CD4-positive, alpha-beta memory T cell (primary cell): Measurements from ENCODE around the gene INPP4A. TPM values are rescaled to one million over a fixed set of nuclear protein-coding genes. Genes with fewer than 3 reads are reported as not detected.

Source experiments
- CTCF ChIA-PET: fragments of 350-600 bp; sonication (Branson Sonifier 250); formaldehyde crosslinking; loops from one replicate; lab custom pipeline; 2021; ENCODE audit warnings: inconsistent platforms; ENCODE audit not compliant: partially characterized antibody; lab: Charles Lee
- POLR2A ChIA-PET: fragments of 350-600 bp; sonication (Branson Sonifier 250); formaldehyde crosslinking; loops from one replicate; lab custom pipeline; 2021; ENCODE audit not compliant: partially characterized antibody; lab: Charles Lee
- DNase-seq, 5 donors: peaks; one replicate each; pipeline versions ENCODE4 v3.0.0 to v3.0.0-alpha.2; 2020 to 2022; ENCODE audit warnings: mixed read lengths in 1 of 5
- H3K27ac ChIP-seq: one replicate; pipeline ENCODE4 v1.7.0; 2013; ENCODE audit warnings: low read depth, low read length
- H3K27me3 ChIP-seq: 2 replicates; pipeline ENCODE4 v1.7.0; 2013; ENCODE audit warnings: mild to moderate bottlenecking, low read length, moderate library complexity; ENCODE audit not compliant: insufficient read depth
- H3K36me3 ChIP-seq: 2 replicates; pipeline ENCODE4 v1.7.0; 2013; ENCODE audit warnings: mild to moderate bottlenecking, low read length, moderate library complexity; ENCODE audit not compliant: insufficient read depth
- H3K4me1 ChIP-seq: 2 replicates; pipeline ENCODE4 v1.7.0; 2013; ENCODE audit warnings: mild to moderate bottlenecking, low read length, moderate library complexity; ENCODE audit not compliant: insufficient read depth
- H3K4me3 ChIP-seq, 2 donors: one replicate each; pipeline ENCODE4 v1.7.0; 2013; ENCODE audit warnings: low read length in 2 of 2, mild to moderate bottlenecking in 1 of 2
- H3K9me3 ChIP-seq, 2 donors: one replicate each; pipeline ENCODE4 v1.7.0; 2013; ENCODE audit warnings: low read length in 2 of 2, control low read depth in 1 of 2; ENCODE audit not compliant: control insufficient read depth in 1 of 2
- H3K27ac Mint-ChIP-seq, 7 donors: one replicate each; pipeline ENCODE4 v1.8.0; 2020 to 2021; ENCODE audit warnings: mixed read lengths in 7 of 7, mild to moderate bottlenecking in 6 of 7, inconsistent platforms in 3 of 7, moderate library complexity in 3 of 7
- H3K27me3 Mint-ChIP-seq, 2 donors: one replicate each; pipeline ENCODE4 v1.8.0; 2020 to 2021; ENCODE audit warnings: mixed read lengths in 2 of 2
- H3K36me3 Mint-ChIP-seq, 2 donors: one replicate each; pipeline ENCODE4 v1.8.0; 2020 to 2021; ENCODE audit warnings: mixed read lengths in 2 of 2, inconsistent platforms in 1 of 2, mild to moderate bottlenecking in 1 of 2
- H3K4me1 Mint-ChIP-seq, 4 donors: one replicate each; pipeline ENCODE4 v1.8.0; 2020 to 2021; ENCODE audit warnings: mixed read lengths in 4 of 4, mild to moderate bottlenecking in 1 of 4
- H3K4me3 Mint-ChIP-seq, 8 donors: one replicate each; pipeline ENCODE4 v1.8.0; 2020 to 2021; ENCODE audit warnings: mixed read lengths in 8 of 8, mild to moderate bottlenecking in 7 of 8, moderate library complexity in 6 of 8, inconsistent platforms in 3 of 8
- H3K9me3 Mint-ChIP-seq, 8 donors: one replicate each; pipeline ENCODE4 v1.8.0; 2020 to 2021; ENCODE audit warnings: mixed read lengths in 8 of 8, mild to moderate bottlenecking in 5 of 8, inconsistent platforms in 3 of 8, moderate library complexity in 1 of 8
- intact Hi-C: fragments of 100-400 bp; cut with micrococcal nuclease; formaldehyde crosslinking; loops from one replicate; pipeline ENCODE4 v1.15.1; 2023
- polyA plus RNA-seq, 2 donors: library from polyadenylated mRNA; unstranded; fragments of 300-500 nt; fragmentation: Illumina TruSeq; gene quantifications; one replicate each; pipeline ENCODE4 v1.2.3, GENCODE V29; 2021
- total RNA-seq, 2 experiments: library from RNA; stranded (reverse); gene quantifications; one replicate each; pipeline ENCODE4 v1.2.3, GENCODE V29; 2021

INPP4A gene
- total and polyA plus RNA-seq, 4 experiments from 2014 or later, result 30.5 to 133 (median 91.9) TPM

DNA sequence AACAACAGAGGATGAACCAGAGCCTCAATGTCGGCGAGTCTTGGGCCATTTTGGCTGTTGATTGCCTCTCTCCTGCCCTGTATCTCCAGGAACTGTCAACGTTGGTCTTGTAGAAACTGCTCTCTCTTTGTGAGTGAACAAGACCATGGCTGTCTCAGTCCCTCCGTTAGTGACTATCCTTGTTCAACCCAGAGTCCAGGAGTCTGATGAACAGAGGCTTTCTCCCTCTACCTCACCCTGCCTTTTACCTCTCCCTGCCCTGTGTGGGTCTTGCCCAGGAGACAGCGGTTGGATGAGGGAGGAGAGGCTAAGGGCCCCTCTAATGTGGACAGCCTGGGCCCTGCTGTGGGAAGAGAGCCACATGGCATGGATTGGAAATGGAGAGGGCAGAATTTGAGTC, 32.8 kb downstream of the INPP4A start:
- intact Hi-C loops, result no loop called here
- Histone ChIP-seq H3K27me3 (no peaks in the 10 kb centered on the region), H3K36me3 (no peaks in the 10 kb centered on the region), H3K9me3 (no peaks in the 10 kb centered on the region), H3K4me3 (no peak overlapping the region), H3K27ac (no peak overlapping the region), H3K4me1 (peaks cover 100% of the 10 kb centered on the region)
- H3K27me3 Mint-ChIP-seq, result no peaks in the 10 kb centered on the region
- peak overlapping the region in 7 of 8 donors; percentile 35 to 76 (median 57) for H3K4me3 Mint-ChIP-seq
- peaks cover 0 to 2% (median 0%) of the 10 kb centered on the region in 8 donors for H3K9me3 Mint-ChIP-seq
- H3K36me3 Mint-ChIP-seq, result peaks cover 5 to 7% of the 10 kb centered on the region in 2 donors
- POLR2A ChIA-PET, result interaction anchor here (15.7 kb wide), 1 partner anchor 18 kb away, joined by 327 read pairs; no protein-coding TSS in a partner anchor
- H3K4me1 Mint-ChIP-seq, result peaks cover 85 to 100% (median 94%) of the 10 kb centered on the region in 4 donors
- peak overlapping the region in 6 of 7 donors; percentile 74 to 93 (median 82) for H3K27ac Mint-ChIP-seq
- CTCF ChIA-PET, result interaction anchor here (1.1 to 7.1 kb wide), 3 partner anchors 11 to 31 kb away, joined by 3 to 46 read pairs (median 7); no protein-coding TSS in a partner anchor
- DNase-seq, result no peak

DNA sequence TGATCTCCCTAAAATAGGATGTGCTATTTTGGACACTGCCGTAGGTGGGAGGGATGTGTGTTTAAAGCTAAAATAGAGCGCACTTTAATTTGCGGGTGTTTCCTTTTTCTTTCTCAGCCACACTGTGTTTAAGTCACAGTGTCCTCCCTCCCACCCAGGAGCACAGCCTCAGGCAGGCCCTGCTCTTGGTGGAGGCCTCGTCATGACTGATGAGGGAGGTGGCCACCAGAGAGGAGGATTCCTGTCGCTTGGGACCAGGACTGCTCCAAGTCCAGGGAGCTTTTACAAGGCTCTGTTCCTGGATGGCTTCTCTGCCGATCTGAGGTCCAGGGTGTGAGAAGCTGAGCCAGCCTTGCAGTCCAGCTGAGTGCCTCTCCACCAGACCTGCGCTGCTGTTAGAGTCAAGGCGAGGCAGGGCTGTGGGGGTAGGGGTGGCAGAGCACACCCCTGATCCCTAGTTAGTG, 33.5 kb downstream of the INPP4A start:
- POLR2A ChIA-PET, result interaction anchor here (2.2 to 15.7 kb wide), 2 partner anchors 18 to 31 kb away, joined by 18 to 327 read pairs; no protein-coding TSS in a partner anchor
- Mint-ChIP-seq H3K4me3 (peak overlapping the region in 7 of 8 donors; percentile 57 to 75 (median 72)), H3K27ac (peak overlapping the region; percentile 76 to 95 (median 91)), H3K9me3 (peaks cover 0 to 2% (median 0%) of the 10 kb centered on the region in 8 donors), H3K4me1 (peaks cover 83 to 100% (median 92%) of the 10 kb centered on the region in 4 donors), H3K36me3 (peaks cover 5 to 7% of the 10 kb centered on the region in 2 donors), H3K27me3 (no peaks in the 10 kb centered on the region)
- Histone ChIP-seq H3K4me3 (no peak overlapping the region), H3K27ac (peak overlapping the region; percentile 61), H3K36me3 (no peaks in the 10 kb centered on the region), H3K27me3 (no peaks in the 10 kb centered on the region), H3K9me3 (no peaks in the 10 kb centered on the region), H3K4me1 (peaks cover 100% of the 10 kb centered on the region)
- CTCF ChIA-PET, result interaction anchor here (1.1 to 7.1 kb wide), 6 partner anchors 8 to 36 kb away, joined by 3 to 46 read pairs (median 18); no protein-coding TSS in a partner anchor
- intact Hi-C loops, result loop anchor here (2.0 kb wide), 1 partner anchor 13 kb away; no protein-coding TSS in a partner anchor
- no peak for DNase-seq

DNA sequence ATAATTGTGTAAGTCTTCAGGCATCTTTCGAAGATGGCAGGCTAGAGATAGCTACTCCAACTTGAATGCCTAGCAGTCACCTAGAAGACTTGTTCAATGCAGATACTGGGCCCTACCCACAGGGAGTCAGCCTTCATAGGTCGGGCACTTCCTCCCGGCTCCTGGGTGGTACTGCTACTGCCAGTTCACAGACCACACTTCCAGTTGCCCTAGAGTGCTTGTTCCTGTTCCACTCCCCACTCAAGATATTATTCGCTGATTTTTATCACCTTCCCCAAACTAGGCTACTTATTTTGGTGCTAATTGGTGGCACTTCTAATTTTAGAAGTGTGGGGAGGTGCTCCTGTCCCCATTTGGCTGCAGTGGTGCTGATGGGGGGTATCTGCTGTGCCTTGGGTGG, 34.2 kb downstream of the INPP4A start:
- Histone ChIP-seq H3K36me3 (no peaks in the 10 kb centered on the region), H3K27ac (peak overlapping the region; percentile 61), H3K4me3 (no peak overlapping the region), H3K27me3 (no peaks in the 10 kb centered on the region), H3K9me3 (no peaks in the 10 kb centered on the region), H3K4me1 (peaks cover 100% of the 10 kb centered on the region)
- Mint-ChIP-seq H3K27me3 (no peaks in the 10 kb centered on the region), H3K36me3 (peaks cover 5 to 7% of the 10 kb centered on the region in 2 donors), H3K9me3 (peaks cover 0 to 2% (median 0%) of the 10 kb centered on the region in 8 donors), H3K4me3 (peak overlapping the region in 7 of 8 donors; percentile 53 to 75 (median 72)), H3K4me1 (peaks cover 83 to 100% (median 92%) of the 10 kb centered on the region in 4 donors), H3K27ac (peak overlapping the region; percentile 87 to 95 (median 93))
- CTCF ChIA-PET, result interaction anchor here (1.1 to 7.1 kb wide), 9 partner anchors 9 to 65 kb away, joined by 3 to 46 read pairs (median 9); no protein-coding TSS in a partner anchor
- POLR2A ChIA-PET, result interaction anchor here (0.6 to 15.7 kb wide), 5 partner anchors 9 to 32 kb away, joined by 3 to 327 read pairs (median 8); no protein-coding TSS in a partner anchor
- intact Hi-C loops, result loop anchor here (1.0 to 2.0 kb wide), 2 partner anchors 14 to 34 kb away; no protein-coding TSS in a partner anchor
- DNase-seq, result peak in 2 of 5 donors; percentile 37 to 57

- H3K27ac Mint-ChIP-seq, result peak overlapping the region; percentile 87 to 95 (median 93)
- peaks cover 5 to 7% of the 10 kb centered on the region in 2 donors for H3K36me3 Mint-ChIP-seq
- Histone ChIP-seq H3K36me3 (no peaks in the 10 kb centered on the region), H3K4me1 (peaks cover 100% of the 10 kb centered on the region), H3K27ac (peak overlapping the region; percentile 61), H3K4me3 (no peak overlapping the region), H3K27me3 (no peaks in the 10 kb centered on the region), H3K9me3 (no peaks in the 10 kb centered on the region)
- ChIA-PET CTCF (interaction anchor here (0.9 to 7.1 kb wide), 12 partner anchors 9 to 358 kb away, joined by 3 to 46 read pairs (median 6); no protein-coding TSS in a partner anchor), POLR2A (interaction anchor here (0.6 to 15.7 kb wide), 7 partner anchors 8 to 43 kb away, joined by 3 to 327 read pairs (median 4); no protein-coding TSS in a partner anchor)
- peak overlapping the region in 7 of 8 donors; percentile 53 to 75 (median 72) for H3K4me3 Mint-ChIP-seq
- no peaks in the 10 kb centered on the region for H3K27me3 Mint-ChIP-seq
- intact Hi-C loops, result loop anchor here (1.0 to 2.0 kb wide), 2 partner anchors 15 to 34 kb away; no protein-coding TSS in a partner anchor
- H3K4me1 Mint-ChIP-seq, result peaks cover 83 to 100% (median 91%) of the 10 kb centered on the region in 4 donors
- no peak for DNase-seq
- peaks cover 0 to 2% (median 0%) of the 10 kb centered on the region in 8 donors for H3K9me3 Mint-ChIP-seq
Measured at GRCh38 chr2:98479371-98479770, 34.7 kb downstream of the INPP4A start.

GRCh38 chr2:98479959-98480524, 35.4 kb downstream of the INPP4A start:
- ChIA-PET POLR2A (interaction anchor here (0.6 to 15.7 kb wide), 6 partner anchors 8 to 44 kb away, joined by 3 to 327 read pairs (median 6); no protein-coding TSS in a partner anchor), CTCF (interaction anchor here (0.9 to 7.1 kb wide), 12 partner anchors 8 to 357 kb away, joined by 3 to 46 read pairs (median 6); no protein-coding TSS in a partner anchor)
- H3K4me3 Mint-ChIP-seq, result peak overlapping the region; percentile 41 to 75 (median 72)
- no peak overlapping the region for H3K4me3 ChIP-seq
- peaks cover 5 to 7% of the 10 kb centered on the region in 2 donors for H3K36me3 Mint-ChIP-seq
- DNase-seq, result peak in 3 of 5 donors; percentile 33 to 89 (median 42)
- no peaks in the 10 kb centered on the region for H3K9me3 ChIP-seq
- intact Hi-C loops, result loop anchor here (1.0 to 5.0 kb wide), 3 partner anchors 15 to 37 kb away; no protein-coding TSS in a partner anchor
- H3K27me3 Mint-ChIP-seq, result no peaks in the 10 kb centered on the region
- H3K4me1 Mint-ChIP-seq, result peaks cover 84 to 100% (median 93%) of the 10 kb centered on the region in 4 donors
- peak overlapping the region; percentile 61 for H3K27ac ChIP-seq
- H3K27ac Mint-ChIP-seq, result peak overlapping the region; percentile 91 to 95 (median 93)
- H3K27me3 ChIP-seq, result no peaks in the 10 kb centered on the region
- peaks cover 100% of the 10 kb centered on the region for H3K4me1 ChIP-seq
- H3K9me3 Mint-ChIP-seq, result peaks cover 0 to 4% (median 0%) of the 10 kb centered on the region in 8 donors
- no peaks in the 10 kb centered on the region for H3K36me3 ChIP-seq

DNA sequence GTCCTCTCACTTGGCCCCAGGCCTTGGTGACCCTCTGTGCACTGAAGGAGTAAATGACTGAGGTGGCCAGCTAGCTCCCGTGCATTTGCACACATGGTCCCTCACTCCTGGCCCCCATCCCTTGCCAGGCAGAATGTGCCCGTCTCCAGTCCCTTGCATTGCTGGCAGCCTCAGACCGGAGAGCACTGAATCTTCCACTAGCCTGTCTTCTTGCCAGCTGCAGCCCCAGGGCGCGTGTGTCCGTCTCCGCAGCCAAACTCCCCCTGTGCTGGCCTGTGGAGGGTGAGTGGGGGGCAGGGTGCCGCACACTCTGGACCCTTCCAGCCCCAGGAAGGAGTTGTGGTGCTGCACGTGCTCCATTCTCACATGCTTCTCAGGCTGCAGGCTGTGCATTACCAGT, 35.9 kb downstream of the INPP4A start:
- POLR2A ChIA-PET, result interaction anchor here (1.5 to 15.7 kb wide), 3 partner anchors 8 to 21 kb away, joined by 4 to 327 read pairs (median 8); no protein-coding TSS in a partner anchor
- Histone ChIP-seq H3K4me3 (no peak overlapping the region), H3K27me3 (no peaks in the 10 kb centered on the region), H3K27ac (peak overlapping the region; percentile 61), H3K36me3 (no peaks in the 10 kb centered on the region), H3K9me3 (no peaks in the 10 kb centered on the region), H3K4me1 (peaks cover 100% of the 10 kb centered on the region)
- peaks cover 0 to 4% (median 0%) of the 10 kb centered on the region in 8 donors for H3K9me3 Mint-ChIP-seq
- H3K27me3 Mint-ChIP-seq, result no peaks in the 10 kb centered on the region
- peaks cover 84 to 100% (median 92%) of the 10 kb centered on the region in 4 donors for H3K4me1 Mint-ChIP-seq
- intact Hi-C loops, result loop anchor here (5.0 kb wide), 1 partner anchor 37 kb away; no protein-coding TSS in a partner anchor
- H3K4me3 Mint-ChIP-seq, result peak overlapping the region in 6 of 8 donors; percentile 6 to 75 (median 70)
- CTCF ChIA-PET, result interaction anchor here (1.4 to 7.1 kb wide), 7 partner anchors 8 to 357 kb away, joined by 3 to 46 read pairs (median 17); no protein-coding TSS in a partner anchor
- no peak for DNase-seq
- peak overlapping the region; percentile 91 to 95 (median 93) for H3K27ac Mint-ChIP-seq
- peaks cover 5 to 7% of the 10 kb centered on the region in 2 donors for H3K36me3 Mint-ChIP-seq
